Measurements from ENCODE around the gene RNMT.

GRCh38 chr18:13688191-13689136 is 38.0 kb upstream of the RNMT start:
- TF ChIP-seq CTCF (IDR thresholded peaks at IDR 0.05; ENCODE audit: low read length): no peak
- TF ChIP-seq EZH2 (optimal IDR thresholded peaks at IDR 0.05; ENCODE audit: low read depth, low read length): no peak
